GM21381 (cell line): Measurements from ENCODE around the gene HHAT.

Source experiments
- ATAC-seq: cut with Tn5 transposase; IDR thresholded peaks from one replicate; pipeline ENCODE4 v1.9.1; 2021; ENCODE audit warnings: mild to moderate bottlenecking, moderate library complexity; ENCODE audit not compliant: unreplicated experiment

HHAT gene

DNA sequence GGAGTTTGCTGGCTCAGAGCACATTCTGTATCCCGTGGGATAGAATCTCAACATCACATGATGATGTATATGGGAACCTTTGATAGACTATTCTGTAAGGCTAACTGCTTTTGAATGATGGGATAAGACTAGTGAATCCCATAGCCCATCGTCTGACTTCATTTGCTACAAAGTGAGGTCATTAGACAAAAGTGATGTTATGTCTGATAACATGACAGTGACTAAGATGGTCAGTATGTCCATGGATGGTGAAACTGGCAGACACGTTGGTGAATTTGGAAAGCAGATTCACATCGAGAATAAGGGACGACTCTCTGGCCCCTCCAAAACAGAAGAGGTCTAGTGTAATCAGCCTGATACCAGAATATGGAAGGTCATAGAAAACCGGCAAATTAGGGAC, 108.4 kb downstream of the HHAT start:
- no peak for ATAC-seq

DNA sequence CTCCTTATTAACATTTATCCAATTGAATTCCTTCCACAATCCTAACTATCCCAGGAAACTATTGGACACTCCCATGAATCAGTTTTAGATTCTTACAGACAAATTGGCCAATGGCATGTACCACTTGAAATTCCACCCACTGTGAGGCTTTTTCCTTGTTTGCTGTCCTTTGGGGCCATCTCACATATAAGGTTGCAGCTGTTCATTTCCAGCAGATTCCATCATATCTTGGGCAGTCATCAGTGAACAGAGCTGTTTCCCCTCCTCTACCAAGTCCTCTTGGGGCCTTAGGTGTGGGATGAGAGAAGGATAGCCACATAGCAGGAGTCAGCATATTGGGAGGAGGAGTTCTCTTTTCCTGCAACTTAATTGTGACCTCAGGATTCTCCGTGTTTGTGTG, 109.1 kb downstream of the HHAT start:
- ATAC-seq, result no peak

DNA sequence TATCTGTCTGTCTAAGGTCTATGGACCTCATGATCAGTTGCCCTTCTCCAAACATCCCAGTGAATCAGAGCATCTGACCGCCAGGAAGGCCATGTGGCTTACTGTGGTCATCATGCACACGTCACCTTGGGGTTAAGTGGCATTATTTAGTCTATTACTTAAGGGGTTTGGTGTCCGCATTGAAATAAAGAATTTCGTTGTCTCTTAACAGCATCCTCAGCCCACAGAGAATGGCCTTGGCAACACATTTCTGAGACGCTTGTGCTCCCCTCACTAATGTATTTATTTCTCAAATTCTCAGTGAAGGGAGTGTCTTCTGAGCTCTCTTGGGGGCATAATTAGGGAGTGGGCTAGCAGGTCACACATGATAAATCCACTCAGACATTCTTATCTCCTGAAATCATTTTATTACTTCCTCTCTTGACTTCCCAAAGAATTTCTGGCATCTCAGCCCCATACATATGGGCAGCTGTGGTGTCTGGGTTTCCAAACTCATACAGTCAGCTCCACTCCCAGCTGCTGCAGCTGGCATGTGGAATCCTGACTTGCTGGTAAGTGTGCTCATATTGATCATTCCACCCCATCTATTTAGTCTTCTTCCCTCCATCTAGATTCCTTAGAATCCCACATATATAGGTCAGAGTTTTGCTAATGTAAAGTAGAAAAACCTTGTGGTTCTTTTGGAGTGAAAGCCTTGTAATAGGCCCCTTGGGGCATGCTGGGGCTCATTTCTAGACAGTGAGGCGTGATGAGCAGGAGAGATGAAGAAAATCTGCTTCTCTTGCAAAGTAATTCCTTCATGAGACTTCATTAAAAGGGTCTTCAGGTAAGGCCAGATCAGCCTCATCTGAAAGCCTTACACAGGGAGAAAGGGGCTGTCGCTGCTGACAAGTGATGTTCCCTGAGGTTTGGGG, 110.5 kb downstream of the HHAT start:
- no peak for ATAC-seq

DNA sequence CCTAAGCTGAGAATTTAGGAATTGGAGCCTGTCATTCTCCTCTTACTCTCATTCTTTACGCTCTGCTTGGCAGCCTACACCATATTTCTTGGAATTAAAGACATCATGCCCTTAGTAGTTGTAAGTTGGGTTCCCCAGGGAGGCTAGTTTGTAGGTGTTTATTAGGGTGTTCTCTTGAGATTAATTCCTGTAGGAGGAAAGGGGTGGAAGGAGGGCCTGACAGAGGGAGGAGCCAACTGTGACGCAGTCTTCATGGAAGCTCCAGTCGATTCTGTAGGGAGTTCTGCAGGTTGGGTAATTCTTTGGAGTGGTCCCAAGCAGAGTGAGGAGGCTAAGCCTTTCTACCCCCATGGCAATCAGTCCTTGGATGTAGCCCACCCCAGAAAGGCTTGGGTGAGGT, 111.4 kb downstream of the HHAT start:
- no peak for ATAC-seq

DNA sequence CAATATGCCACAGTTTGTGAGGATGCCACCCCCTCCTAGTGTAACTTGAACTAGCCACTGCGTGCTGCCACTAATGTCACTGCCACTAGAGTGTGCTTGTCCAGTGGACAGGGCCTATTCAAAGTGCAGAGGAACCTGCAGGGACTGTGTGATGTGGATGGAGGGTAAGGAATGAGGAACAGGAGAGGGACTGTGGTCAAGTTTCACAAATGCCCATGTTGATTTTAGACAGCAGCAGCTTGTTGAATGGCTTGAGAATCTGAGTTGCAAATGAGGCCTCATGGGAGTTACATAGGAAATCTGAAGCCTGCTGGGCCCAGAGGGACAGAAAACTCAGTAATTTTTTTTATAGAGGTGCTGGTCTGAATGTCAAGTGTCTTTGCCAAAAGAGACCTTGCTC, 112.3 kb downstream of the HHAT start:
- no peak for ATAC-seq

DNA sequence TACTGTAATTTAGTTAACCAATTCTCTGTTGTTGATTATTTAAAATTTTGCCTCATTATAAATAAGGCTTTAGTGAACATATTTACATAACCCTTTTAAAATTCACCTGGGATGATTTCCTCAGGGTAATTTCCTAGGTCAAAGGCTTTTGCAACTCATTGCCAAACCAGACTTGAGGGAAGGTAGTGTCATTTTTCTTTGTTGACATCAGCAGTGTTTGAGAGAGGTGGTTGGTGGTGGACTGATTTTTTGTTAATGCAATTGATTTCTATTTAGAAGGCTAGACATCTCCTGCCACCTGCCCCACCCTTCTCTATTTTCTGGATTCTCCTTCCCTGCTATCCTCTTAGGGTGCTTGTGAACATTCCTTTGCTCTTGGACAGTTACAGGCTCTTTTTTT, 116.8 kb downstream of the HHAT start:
- ATAC-seq, result no peak

DNA sequence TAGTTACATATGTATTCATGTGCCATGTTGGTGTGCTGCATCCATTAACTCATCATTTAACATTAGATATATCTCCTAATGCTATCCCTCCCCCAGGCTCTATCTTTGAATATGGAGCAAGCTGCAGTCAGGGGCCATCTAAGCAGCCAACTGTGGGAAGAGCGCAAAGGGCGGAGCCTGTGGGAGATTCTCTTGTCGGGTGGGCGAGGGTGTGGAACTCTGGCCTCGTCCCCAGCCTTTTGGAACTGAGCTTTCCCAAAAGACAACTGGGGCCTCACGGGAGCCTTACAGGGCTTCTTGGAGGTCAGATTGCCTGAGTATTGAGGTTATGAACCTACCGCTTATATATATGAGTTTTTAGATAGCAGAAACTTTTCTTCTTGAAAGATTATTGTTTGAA, 117.2 kb downstream of the HHAT start:
- no peak for ATAC-seq

DNA sequence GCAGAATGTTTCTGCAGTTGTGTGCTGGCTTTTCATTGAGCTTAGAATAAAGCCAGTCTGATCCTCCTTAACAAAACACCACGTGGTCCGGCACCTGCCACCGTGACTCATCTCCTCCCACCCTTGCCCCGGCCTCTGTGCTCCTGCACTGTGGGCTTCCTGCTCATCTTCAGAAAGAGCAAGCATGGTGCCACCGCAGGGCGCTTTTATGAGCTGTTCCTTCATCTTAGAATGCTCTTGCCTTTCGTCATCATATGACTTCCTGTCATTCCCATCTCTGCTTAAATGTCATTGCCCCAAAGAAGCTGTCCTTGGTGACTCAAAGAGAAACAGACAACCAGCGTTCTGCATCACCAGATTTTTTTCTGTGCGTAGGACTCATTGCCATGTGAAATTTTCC, 117.8 kb downstream of the HHAT start:
- ATAC-seq, result peak; percentile 66

DNA sequence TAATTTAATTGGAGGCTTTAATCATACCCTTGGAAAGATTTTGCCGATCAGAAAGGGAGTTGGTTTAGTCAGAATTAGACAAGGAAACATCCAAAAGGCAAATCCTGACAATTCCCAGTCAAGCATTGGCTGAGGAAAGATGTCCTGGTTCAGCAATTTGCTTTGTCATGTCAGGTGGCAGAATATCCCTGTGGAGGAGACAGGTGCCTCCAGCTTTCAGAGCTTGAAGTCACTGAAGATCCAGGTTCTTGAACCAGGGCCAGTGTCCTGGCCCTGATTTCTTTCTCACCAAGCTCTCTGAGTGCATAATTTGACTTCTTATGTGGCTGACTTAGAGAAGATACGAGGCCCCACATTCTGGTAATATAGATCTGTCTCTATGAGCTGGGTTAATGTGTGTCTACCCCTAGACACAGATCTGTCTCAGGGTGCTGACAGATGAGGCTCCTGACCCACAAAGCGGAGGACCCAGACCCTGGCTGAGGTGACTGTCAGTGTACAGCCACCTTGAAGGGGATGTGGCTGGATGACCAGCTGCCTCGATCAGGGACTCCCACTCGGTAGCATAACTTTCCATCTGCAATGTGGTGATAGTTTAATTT, 118.9 kb downstream of the HHAT start:
- ATAC-seq, result no peak

DNA sequence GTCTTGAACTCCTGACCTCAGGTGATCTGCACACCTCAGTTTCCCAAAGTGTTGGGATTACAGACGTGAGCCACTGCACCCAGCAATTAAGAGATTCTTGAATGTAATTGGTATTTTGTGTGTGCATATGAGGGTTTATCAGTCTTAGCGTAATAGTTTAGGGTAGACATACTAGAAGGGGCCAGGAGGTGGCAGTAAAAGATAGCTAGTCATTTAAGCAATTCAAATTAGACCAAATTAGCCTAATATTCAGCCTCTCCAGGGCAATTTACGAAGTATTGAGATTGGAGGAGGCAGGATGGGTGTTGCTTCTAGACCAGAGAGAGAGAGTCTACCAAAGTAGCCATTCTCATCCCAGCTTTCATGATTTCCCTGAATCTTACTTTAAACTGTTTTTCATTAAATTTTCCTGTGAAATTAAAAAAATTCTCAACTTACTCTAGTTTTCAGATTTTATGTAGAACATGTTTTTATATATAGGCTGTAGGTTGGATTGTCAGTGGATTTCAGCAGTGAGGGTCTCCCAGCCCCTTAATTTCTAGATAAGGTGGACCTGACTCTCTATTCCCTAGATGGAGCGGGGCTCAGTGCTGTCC, 119.7 kb downstream of the HHAT start:
- ATAC-seq, result peak; percentile 59

DNA sequence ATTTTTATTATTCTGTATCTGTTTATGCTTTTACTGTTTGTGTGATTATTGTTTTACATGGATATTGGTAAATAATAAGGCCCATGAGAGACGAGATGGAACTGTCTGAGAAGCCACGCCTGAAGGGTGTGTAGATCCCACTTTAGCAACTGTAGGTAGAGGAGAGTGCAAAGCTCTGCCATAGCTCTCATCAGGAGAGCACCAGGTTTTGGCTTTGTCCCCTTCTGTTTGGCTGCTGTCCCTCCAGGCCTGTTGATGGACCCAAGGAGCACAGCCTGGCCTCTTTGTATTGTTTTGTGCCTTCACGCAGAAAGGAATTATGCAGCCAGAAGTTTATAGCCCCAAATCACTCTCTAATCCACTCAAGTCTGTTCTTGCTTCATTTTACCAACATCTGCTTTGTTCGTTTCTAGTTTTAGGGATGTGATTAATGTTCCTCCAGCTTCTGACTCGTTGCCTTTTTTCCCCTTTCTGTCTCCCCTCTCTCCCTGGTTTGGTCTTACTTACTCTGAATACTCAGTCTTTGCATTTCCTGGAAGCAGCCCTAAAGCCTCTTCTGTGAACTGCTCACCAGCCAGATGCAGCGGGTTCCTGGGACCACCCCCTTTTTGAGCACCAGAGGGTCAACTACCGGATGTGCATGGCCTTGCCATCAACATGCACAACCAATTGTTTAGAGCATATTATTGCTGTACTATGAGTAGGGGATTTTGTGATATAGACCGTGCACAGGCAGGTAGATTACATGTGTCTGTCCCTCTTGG, 127.3 kb downstream of the HHAT start:
- no peak for ATAC-seq

DNA sequence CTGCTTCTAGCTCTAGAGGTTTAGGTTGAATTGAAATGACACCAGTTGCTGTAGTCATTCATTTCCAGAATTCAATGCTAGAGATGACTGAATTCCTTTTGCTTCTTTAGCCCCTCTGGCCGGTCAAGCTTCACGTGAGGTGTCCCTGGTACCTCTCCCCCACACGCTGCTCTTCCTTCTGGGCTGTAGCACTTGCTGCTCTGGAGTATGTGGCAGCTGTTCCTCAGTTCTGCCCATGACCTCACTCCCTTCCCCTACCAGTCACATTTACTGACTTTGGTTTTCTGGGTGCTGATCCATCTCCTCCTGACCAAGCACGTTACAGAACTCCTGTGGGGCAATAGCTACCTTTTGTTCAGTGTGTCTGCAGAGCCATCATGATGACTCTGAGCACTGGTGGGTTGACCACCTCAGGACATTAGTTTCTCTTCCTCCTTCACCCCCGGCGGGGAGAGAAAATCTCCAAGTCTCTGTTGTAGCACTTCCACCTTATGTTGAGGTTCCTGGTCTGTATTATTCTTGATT, 128.1 kb downstream of the HHAT start:
- ATAC-seq, result no peak

DNA sequence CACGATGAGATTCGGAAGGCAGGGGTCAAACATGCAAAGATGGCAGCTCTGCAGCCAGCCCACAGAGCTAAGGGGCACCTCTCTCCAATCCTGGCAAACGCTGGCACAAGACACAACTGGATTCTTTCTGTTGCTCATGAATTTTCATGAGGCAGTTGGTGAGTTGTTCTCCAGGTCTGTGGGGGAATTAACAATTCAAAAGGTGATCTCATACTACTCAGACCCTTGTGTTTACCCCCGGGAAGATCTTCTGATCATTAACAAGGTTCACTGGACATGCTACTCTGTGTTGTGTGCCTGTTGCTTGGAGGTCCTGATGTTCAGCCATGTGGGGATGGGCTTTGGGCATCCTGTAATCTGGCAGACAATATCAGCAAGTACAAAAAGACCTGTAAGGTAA, 128.9 kb downstream of the HHAT start:
- no peak for ATAC-seq

DNA sequence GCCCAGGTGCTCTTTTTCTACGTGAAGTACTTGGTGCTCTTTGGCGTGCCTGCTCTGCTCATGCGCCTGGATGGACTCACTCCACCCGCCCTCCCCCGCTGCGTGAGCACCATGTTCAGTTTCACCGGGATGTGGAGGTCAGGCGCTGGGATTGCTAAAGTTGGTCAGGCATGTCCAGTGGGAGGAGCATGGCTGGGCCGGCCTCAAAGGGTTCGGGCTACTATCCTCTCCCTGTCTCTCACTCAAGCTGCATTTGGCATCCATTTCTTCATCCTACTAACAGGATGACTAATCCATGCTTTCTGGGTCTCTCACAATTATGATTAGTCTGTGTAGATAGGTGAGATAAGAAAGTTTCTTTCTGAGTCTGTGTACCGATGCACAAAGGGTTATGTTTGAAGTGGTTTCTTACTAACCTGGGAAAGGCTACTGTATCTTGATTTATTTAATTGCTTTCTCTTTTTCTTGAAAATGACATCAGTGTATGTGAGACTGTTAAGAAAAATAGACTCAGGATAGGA, 135.9 kb downstream of the HHAT start:
- ATAC-seq, result no peak

DNA sequence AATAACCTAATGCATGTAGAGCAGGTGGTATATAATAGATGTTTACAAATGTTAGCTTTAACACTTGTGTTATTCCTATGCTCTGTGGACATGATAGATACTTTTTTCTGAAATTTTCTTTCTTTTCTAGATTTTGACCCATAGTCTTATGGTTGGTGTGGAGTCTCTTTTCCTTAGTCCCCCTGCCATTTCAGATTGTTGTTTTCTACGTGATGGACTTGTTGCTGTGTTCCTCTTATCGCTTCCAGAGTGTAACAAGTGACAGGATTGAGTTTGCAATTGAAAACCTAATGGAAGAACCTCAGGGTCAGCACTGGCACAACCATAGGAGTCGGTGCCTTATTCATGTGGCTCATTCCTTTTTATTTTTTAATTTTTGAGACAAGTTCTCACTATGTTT, 136.4 kb downstream of the HHAT start:
- no peak for ATAC-seq

DNA sequence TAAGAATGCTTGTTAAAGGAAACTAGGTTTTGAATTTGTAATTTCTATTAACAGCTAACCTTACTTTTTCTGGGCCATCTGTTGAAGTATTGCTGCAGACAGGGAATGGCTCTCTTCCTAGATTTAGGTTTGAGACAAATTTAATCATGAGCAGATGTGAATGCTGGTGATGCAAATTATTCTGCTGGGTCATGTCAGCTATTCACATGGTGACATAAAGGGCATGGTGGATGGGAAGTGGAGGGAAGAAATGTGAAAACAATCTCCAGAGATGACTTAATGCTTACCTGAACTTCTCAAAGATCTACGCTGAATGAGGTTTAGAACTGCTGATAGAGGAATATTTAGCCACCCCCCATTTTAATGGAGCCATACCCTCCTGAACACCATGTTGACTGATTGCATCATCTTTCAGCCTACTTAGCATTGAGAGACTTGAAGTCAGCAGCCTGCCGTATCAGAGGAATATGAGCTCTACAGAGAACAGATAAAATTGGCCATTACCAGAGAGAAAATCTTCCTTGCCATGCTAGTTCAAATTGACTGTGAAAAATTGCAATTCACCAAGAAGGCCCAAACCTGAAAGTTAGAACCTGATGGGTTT, 138.8 kb downstream of the HHAT start:
- ATAC-seq, result no peak

DNA sequence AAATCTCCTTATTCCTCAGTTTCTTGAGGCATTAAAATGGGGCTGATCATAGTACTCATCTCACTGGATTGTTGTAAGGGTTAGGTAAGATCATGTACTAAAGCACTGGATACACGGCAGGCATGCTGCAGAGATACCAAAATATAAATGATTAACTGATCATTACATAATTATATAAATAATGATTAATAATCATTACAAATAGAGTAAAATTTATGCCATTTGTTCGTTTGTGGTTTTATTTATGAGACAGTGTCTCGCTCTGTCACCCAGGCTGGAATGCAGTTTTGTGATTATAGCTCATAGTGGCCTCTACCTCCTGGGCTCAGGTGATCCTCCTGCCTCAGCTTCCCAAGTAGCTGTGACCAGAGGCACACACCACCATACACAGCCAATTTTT, 140.7 kb downstream of the HHAT start:
- ATAC-seq, result no peak

DNA sequence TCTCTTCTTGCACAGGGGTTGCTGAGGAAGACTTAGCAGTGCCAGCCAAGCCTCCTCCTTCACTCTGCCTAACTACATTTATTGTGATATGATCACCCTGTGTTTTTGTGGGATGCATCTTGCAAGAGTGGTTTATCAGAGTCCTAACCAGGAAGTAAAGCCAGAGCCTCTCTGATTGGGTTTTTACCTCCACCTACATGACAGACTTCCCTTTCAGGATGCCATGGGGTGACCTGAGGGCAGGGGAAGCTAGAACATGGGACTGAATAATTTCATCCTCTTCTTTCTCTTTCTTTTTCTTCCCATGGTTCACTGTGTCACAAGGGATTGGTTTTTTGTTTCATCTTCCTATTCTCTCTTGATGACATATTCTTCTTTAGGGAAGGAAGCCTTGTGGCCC, 146.6 kb downstream of the HHAT start:
- ATAC-seq, result no peak

DNA sequence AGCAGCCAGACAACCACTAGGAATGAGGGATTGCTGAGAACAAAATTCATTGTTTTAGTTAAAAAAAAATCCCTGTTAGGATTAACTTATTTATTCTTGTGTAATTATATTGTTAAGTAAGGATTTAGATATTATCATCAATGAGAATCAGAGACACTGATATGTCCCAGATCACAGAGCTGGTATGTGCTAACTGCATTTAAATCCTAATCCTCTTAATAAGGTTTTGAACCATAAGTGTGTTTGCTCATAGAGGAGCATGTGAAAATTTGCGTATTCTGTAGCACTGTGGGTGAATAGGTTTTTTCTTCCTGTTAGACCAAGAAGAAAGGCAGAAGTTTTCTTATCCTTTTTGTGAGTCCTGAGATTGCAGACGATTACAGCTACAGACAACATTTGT, 147.1 kb downstream of the HHAT start:
- no peak for ATAC-seq

DNA sequence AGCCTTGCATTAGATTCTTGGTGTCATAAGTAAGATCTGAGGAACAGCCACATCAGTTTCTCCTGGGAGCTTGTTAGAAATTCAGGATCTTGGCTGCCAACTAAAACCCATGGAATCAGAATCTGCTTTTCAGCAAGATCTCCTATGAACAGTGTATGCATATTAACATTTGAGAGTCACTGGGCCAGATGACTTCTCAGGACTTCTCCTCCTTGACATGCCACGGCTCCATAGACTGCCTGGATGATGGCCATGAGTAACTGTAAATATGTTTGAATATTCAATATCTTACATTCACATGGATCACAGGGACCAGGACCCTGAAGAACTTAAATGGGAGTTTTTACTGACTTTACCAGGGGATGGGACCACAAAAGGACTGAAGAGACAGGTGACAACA, 148.0 kb downstream of the HHAT start:
- ATAC-seq, result no peak
